Colonic mucosa (tissue), 4 donors: ENCODE data around the gene WDR44. TPM values are rescaled to one million over a fixed set of nuclear protein-coding genes. Genes with fewer than 3 reads are reported as not detected.

Source experiments
- DNase-seq: peaks from one replicate; pipeline ENCODE4 v3.0.0-alpha.2; 2020
- H3K27ac ChIP-seq: fragments of 200-600 bp; one replicate; pipeline ENCODE4 v1.8.0; 2021
- H3K27me3 ChIP-seq: fragments of 200-600 bp; one replicate; pipeline ENCODE4 v1.8.0; 2021
- H3K36me3 ChIP-seq: fragments of 200-600 bp; one replicate; pipeline ENCODE4 v1.8.0; 2021
- H3K4me1 ChIP-seq: fragments of 200-600 bp; one replicate; pipeline ENCODE4 v1.8.0; 2021; ENCODE audit warnings: mild to moderate bottlenecking
- H3K4me3 ChIP-seq: fragments of 200-600 bp; one replicate; pipeline ENCODE4 v1.8.0; 2021
- H3K9ac ChIP-seq, 2 donors: one replicate each; pipeline ENCODE4 v1.7.0; 2013; ENCODE audit warnings: control low read depth in 2 of 2, low read depth in 2 of 2, low read length in 2 of 2
- H3K9me3 ChIP-seq: fragments of 200-600 bp; one replicate; pipeline ENCODE4 v1.8.0; 2021
- intact Hi-C: fragments of 100-400 bp; cut with DNase I; formaldehyde crosslinking; loops from one replicate; pipeline ENCODE4 v1.14.1; 2022
- total RNA-seq, 2 donors: library from RNA; stranded (reverse); fragmentation: NEBNext Ultra II Directional in 1 of 2; extraction: Animal tissue kit (Norgen Biotek cat#: 25700) in 1 of 2; gene quantifications; one replicate each; pipeline ENCODE4 v1.2.1, GENCODE V29; 2021
- TF ChIP-seq, protein P1 (sequence below): fragments of 200-600 bp; IDR thresholded peaks from one replicate; pipeline ENCODE4 v1.8.0; 2022; ENCODE audit warnings: antibody characterized with exemption, mild to moderate bottlenecking
- donor health status: healthy.
- donor health status: DM: no; HTN: no; CAD: no.
- donor health status: DM: no; HTN: no; CAD: no.

WDR44 gene
- total RNA-seq, 2 donors from 2014 or later = 8.0 to 13.4 TPM

- Histone ChIP-seq H3K27me3 (no peaks in the 10 kb centered on the region), H3K9ac (no peak overlapping the region), H3K36me3 (no peaks in the 10 kb centered on the region), H3K4me3 (no peak overlapping the region), H3K27ac (no peak overlapping the region), H3K9me3 (no peaks in the 10 kb centered on the region), H3K4me1 (no peaks in the 10 kb centered on the region)
- DNase-seq = no peak
- TF ChIP-seq, protein P1, sequence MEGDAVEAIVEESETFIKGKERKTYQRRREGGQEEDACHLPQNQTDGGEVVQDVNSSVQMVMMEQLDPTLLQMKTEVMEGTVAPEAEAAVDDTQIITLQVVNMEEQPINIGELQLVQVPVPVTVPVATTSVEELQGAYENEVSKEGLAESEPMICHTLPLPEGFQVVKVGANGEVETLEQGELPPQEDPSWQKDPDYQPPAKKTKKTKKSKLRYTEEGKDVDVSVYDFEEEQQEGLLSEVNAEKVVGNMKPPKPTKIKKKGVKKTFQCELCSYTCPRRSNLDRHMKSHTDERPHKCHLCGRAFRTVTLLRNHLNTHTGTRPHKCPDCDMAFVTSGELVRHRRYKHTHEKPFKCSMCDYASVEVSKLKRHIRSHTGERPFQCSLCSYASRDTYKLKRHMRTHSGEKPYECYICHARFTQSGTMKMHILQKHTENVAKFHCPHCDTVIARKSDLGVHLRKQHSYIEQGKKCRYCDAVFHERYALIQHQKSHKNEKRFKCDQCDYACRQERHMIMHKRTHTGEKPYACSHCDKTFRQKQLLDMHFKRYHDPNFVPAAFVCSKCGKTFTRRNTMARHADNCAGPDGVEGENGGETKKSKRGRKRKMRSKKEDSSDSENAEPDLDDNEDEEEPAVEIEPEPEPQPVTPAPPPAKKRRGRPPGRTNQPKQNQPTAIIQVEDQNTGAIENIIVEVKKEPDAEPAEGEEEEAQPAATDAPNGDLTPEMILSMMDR = no peak
- intact Hi-C loops = no loop called here
Observed at GRCh38 chrX:118360429-118361125, 14.7 kb downstream of the WDR44 start.

GRCh38 chrX:118364261-118364660 lies 18.4 kb downstream of the WDR44 start:
- no peaks in the 10 kb centered on the region for H3K9me3 ChIP-seq
- no peaks in the 10 kb centered on the region for H3K4me1 ChIP-seq
- H3K9ac ChIP-seq = no peak overlapping the region
- intact Hi-C loops = no loop called here
- H3K4me3 ChIP-seq = no peak overlapping the region
- H3K27ac ChIP-seq = no peak overlapping the region
- H3K36me3 ChIP-seq = no peaks in the 10 kb centered on the region
- DNase-seq = no peak
- H3K27me3 ChIP-seq = no peaks in the 10 kb centered on the region
- TF ChIP-seq, protein P1 = no peak

- intact Hi-C loops = no loop called here
- TF ChIP-seq, protein P1 = no peak
- peaks cover 3% of the 10 kb centered on the region for H3K27me3 ChIP-seq
- no peak for DNase-seq
- H3K36me3 ChIP-seq = no peaks in the 10 kb centered on the region
- no peaks in the 10 kb centered on the region for H3K9me3 ChIP-seq
- H3K9ac ChIP-seq = no peak overlapping the region
- H3K4me3 ChIP-seq = no peak overlapping the region
- H3K4me1 ChIP-seq = no peaks in the 10 kb centered on the region
- no peak overlapping the region for H3K27ac ChIP-seq
Observed at GRCh38 chrX:118367338-118367737, 21.4 kb downstream of the WDR44 start.

DNA sequence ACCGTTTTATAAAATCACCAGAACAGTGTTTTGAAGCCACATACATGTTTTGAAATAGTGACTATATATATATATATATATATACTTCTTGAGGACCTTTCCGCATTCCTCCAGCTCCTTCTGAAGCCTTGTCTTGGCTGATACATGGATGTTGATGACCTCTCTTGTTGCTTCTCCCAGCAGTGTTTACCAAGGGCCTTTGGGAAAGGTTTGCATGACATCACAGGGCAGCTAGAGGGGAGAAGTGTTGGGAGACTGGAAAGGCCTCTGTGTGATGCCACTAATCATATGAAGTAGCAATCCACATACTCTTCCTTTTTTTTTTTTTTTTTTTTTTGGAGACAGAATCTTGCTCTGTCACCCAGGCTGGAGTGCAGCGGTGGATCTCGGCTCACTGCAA lies 22.5 kb downstream of the WDR44 start:
- Histone ChIP-seq H3K36me3 (no peaks in the 10 kb centered on the region), H3K27me3 (peaks cover 3% of the 10 kb centered on the region), H3K9me3 (no peaks in the 10 kb centered on the region), H3K9ac (no peak overlapping the region), H3K4me3 (no peak overlapping the region), H3K27ac (no peak overlapping the region), H3K4me1 (no peaks in the 10 kb centered on the region)
- no peak for DNase-seq
- intact Hi-C loops = no loop called here
- TF ChIP-seq, protein P1 = no peak

GRCh38 chrX:118370921-118371624 lies 25.2 kb downstream of the WDR44 start:
- H3K4me1 ChIP-seq = no peaks in the 10 kb centered on the region
- no peak overlapping the region for H3K27ac ChIP-seq
- TF ChIP-seq, protein P1 = no peak
- no peak overlapping the region for H3K9ac ChIP-seq
- intact Hi-C loops = no loop called here
- no peak overlapping the region for H3K4me3 ChIP-seq
- H3K36me3 ChIP-seq = no peaks in the 10 kb centered on the region
- peaks cover 3% of the 10 kb centered on the region for H3K27me3 ChIP-seq
- no peaks in the 10 kb centered on the region for H3K9me3 ChIP-seq
- DNase-seq = no peak
